Measurements from ENCODE around the gene COA1.
"Not testable (repeated sequence)": the region's sequence is repeated elsewhere in the genome, so short reads cannot be mapped to it uniquely, and the experiment has no call there.

COA1 gene

DNA sequence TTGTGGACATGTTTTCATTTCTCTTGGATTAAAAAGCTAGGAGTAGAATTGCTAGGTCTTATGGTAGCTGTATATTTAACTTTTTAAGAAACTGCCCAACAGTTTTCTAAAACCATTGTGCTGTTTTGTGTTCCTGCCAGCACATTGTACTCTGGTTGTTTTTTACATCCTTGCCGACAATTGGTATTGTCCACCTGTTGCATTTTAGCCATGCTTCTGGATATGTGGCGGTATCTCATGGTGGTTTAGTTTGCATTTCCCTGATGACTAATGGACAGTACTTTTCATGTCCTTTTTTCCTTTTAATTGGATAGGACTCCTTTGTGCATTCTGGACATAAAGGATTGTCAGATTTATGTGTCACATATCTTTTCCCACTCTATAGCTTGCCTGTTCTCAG lies 100.9 kb downstream of the COA1 start:
- TF ChIP-seq, protein P1, sequence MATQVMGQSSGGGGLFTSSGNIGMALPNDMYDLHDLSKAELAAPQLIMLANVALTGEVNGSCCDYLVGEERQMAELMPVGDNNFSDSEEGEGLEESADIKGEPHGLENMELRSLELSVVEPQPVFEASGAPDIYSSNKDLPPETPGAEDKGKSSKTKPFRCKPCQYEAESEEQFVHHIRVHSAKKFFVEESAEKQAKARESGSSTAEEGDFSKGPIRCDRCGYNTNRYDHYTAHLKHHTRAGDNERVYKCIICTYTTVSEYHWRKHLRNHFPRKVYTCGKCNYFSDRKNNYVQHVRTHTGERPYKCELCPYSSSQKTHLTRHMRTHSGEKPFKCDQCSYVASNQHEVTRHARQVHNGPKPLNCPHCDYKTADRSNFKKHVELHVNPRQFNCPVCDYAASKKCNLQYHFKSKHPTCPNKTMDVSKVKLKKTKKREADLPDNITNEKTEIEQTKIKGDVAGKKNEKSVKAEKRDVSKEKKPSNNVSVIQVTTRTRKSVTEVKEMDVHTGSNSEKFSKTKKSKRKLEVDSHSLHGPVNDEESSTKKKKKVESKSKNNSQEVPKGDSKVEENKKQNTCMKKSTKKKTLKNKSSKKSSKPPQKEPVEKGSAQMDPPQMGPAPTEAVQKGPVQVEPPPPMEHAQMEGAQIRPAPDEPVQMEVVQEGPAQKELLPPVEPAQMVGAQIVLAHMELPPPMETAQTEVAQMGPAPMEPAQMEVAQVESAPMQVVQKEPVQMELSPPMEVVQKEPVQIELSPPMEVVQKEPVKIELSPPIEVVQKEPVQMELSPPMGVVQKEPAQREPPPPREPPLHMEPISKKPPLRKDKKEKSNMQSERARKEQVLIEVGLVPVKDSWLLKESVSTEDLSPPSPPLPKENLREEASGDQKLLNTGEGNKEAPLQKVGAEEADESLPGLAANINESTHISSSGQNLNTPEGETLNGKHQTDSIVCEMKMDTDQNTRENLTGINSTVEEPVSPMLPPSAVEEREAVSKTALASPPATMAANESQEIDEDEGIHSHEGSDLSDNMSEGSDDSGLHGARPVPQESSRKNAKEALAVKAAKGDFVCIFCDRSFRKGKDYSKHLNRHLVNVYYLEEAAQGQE (IDR thresholded peaks at IDR 0.05; ENCODE audit: insufficient replicate concordance, low read depth), result no peak
- no peak for TF ChIP-seq GABPA (IDR thresholded peaks at IDR 0.05; ENCODE audit: low read depth)
- TF ChIP-seq SPI1 (IDR thresholded peaks at IDR 0.05; ENCODE audit: borderline replicate concordance, low read depth), result no peak
- Histone ChIP-seq H3K27ac (replicated peaks) (no peak overlapping the region), H3K27me3 (ENCODE audit: insufficient read depth, poor library complexity, severe bottlenecking) (no peaks in the 10 kb centered on the region), H3K4me3 (replicated peaks; ENCODE audit: insufficient read depth, low read length) (no peak overlapping the region)
- no peak for DNase-seq (ENCODE audit: low read depth in 1 of 2, low spot score in 1 of 2)

DNA sequence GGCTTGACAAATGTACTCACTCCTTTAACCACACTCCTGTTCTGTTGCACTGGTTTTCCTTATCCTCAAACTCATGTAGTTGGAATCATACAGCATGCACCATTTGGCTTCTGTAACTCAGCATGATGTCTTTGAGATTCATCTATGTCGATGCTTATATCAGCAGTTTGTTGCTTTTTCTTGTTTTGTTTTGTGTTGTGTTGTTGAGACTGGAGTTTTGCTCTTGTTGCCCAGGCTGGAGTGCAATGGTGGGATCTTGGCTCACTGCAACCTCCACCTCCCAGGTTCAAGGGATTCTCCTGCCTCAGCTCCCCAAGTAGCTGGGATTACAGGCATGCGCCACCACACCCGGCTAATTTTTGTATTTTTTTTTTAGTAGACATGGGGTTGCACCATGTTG lies 101.5 kb downstream of the COA1 start:
- not testable (repeated sequence) for H3K27ac ChIP-seq (replicated peaks); DNase-seq (ENCODE audit: low read depth in 1 of 2, low spot score in 1 of 2); H3K27me3 ChIP-seq (ENCODE audit: insufficient read depth, poor library complexity, severe bottlenecking); H3K4me3 ChIP-seq (replicated peaks; ENCODE audit: insufficient read depth, low read length)

DNA sequence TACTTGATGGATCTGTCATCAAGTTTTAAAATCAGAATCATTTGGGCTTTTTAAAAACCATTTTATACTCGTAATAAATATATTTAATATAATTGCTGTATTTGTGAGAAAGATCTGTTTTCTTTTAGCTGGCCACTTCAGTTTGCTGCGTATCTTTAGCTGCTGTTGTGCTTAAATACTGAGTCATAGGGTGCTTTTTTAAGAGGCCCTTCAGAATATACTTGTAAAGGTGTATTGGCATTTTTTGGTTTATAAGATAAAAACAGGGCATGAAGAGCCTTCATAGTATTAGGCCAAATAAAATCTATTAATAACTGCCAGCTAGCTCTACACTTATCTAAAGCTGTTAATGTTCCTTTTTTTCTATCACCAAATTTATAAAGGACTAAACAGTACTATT lies 102.6 kb downstream of the COA1 start:
- Histone ChIP-seq H3K27ac (replicated peaks) (no peak overlapping the region), H3K27me3 (ENCODE audit: insufficient read depth, poor library complexity, severe bottlenecking) (no peaks in the 10 kb centered on the region), H3K4me3 (replicated peaks; ENCODE audit: insufficient read depth, low read length) (no peak overlapping the region)
- no peak for DNase-seq (ENCODE audit: low read depth in 1 of 2, low spot score in 1 of 2)
- no peak for TF ChIP-seq SPI1 (IDR thresholded peaks at IDR 0.05; ENCODE audit: borderline replicate concordance, low read depth)
- TF ChIP-seq POLR2AphosphoS5 (IDR thresholded peaks at IDR 0.05; ENCODE audit: low read depth), result no peak
- TF ChIP-seq, protein P1 (IDR thresholded peaks at IDR 0.05; ENCODE audit: insufficient replicate concordance, low read depth), result no peak
- TF ChIP-seq, protein P2, sequence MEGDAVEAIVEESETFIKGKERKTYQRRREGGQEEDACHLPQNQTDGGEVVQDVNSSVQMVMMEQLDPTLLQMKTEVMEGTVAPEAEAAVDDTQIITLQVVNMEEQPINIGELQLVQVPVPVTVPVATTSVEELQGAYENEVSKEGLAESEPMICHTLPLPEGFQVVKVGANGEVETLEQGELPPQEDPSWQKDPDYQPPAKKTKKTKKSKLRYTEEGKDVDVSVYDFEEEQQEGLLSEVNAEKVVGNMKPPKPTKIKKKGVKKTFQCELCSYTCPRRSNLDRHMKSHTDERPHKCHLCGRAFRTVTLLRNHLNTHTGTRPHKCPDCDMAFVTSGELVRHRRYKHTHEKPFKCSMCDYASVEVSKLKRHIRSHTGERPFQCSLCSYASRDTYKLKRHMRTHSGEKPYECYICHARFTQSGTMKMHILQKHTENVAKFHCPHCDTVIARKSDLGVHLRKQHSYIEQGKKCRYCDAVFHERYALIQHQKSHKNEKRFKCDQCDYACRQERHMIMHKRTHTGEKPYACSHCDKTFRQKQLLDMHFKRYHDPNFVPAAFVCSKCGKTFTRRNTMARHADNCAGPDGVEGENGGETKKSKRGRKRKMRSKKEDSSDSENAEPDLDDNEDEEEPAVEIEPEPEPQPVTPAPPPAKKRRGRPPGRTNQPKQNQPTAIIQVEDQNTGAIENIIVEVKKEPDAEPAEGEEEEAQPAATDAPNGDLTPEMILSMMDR (IDR thresholded peaks at IDR 0.05; ENCODE audit: insufficient read depth, low read length), result no peak
- TF ChIP-seq GABPA (IDR thresholded peaks at IDR 0.05; ENCODE audit: low read depth), result no peak

DNA sequence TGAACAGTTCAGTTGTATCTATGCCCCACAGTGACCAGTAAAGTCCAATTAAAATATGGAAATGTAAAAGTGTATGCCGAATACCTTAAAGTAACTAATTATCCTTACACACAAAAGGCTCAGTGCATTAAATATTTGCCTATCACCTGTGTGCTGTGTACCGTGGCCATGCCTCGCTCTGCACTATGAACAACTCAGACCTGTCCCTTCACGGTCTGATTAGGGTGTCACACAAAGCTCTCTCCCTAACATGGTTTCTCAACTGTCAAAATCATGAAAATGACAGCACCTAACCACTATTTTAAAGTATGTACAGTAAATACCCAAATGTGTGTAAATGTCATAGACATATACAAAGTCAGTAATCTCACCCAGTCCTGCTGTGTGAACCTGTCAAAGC lies 103.3 kb downstream of the COA1 start:
- TF ChIP-seq GABPA (IDR thresholded peaks at IDR 0.05; ENCODE audit: low read depth), result no peak
- TF ChIP-seq, protein P1 (IDR thresholded peaks at IDR 0.05; ENCODE audit: insufficient replicate concordance, low read depth), result no peak
- no peak for TF ChIP-seq SPI1 (IDR thresholded peaks at IDR 0.05; ENCODE audit: borderline replicate concordance, low read depth)
- no peak for TF ChIP-seq POLR2AphosphoS5 (IDR thresholded peaks at IDR 0.05; ENCODE audit: low read depth)
- TF ChIP-seq, protein P2 (IDR thresholded peaks at IDR 0.05; ENCODE audit: insufficient read depth, low read length), result no peak
- no peak overlapping the region for H3K4me3 ChIP-seq (replicated peaks; ENCODE audit: insufficient read depth, low read length)
- H3K27ac ChIP-seq (replicated peaks), result no peak overlapping the region
- DNase-seq (ENCODE audit: low read depth in 1 of 2, low spot score in 1 of 2), result no peak
- H3K27me3 ChIP-seq (ENCODE audit: insufficient read depth, poor library complexity, severe bottlenecking), result no peaks in the 10 kb centered on the region
